Right hindlimb (tissue), 1 donor: ENCODE data around the gene STARD10.

Experiments
- DNase-seq: peaks from one replicate; pipeline ENCODE4 v3.0.0-alpha.2; 2018

The STARD10 gene

GRCh38 chr11:72723508-72723907, 70.3 kb downstream of the STARD10 start:
- no peak for DNase-seq

DNA sequence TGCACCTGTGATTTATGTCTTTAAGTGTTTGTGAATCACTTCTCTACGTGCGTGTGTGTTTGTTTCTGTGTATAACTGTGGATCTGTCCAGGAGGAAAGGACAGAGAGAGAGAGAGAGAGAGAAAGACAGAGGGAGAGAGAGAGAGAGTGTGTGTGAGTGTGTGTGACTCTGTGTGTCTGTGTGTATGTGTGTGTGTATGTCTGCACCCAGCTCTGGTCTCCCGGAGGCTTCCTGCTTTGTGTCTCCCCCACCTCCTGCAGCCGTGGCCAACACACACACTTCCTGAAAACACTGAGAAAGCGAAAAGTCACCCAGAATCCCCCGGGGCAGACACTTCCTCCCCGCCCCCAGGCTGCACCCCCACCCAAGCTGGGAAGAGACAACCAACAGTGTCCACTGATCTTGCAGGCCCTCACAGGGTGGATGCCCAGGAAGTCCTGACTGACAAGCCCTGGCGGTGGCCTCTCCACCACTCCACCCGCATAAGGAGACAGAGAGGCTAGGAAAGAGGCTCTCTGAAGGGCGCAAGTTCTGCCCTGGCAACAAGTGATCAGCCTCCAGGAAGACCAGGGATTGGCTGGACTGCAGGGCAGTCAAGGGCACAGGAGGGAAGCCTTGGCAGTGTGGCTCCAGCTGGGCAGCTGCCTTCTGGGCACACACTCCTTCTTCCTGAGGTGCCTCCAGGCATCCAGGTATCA, 71.6 kb downstream of the STARD10 start:
- peak; percentile 93 for DNase-seq

DNA sequence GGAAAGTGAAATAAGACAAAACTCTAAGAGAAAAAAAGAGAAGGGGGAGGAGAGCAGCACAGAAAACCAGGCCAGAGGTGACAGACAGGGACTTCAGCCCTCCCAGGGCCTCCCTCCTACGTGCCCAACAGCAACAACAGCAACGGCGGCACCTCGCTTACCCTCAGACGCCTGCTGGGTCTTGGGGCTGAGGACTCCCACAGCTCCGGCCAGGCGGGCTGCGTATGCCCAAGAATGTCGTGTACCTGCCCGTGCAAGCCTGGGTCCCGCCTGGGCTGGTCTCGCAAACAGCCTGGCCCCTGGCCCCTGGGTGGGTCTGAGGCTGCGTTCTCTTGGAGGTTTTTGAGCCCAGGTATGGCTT, 72.2 kb downstream of the STARD10 start:
- DNase-seq: no peak

DNA sequence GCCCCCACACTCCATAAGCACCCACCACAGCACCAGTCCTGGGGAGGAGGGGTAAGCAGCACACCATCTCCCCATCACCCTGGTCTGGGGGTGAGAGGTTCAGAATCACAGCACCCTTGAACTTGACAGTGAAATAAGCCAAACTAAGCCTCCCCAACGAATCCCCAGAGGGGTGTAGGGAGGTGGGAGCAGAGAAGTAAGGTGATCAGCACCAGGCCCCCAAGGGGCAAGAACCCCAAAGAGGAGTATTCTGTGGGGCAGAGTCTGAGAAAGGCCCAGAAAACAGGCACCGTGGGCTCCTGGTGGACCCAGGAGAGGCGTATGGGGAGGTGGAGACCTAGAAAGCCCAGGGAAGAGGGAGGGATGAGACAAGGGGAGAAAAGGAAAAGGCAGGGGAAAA, 72.6 kb downstream of the STARD10 start:
- DNase-seq: no peak

DNA sequence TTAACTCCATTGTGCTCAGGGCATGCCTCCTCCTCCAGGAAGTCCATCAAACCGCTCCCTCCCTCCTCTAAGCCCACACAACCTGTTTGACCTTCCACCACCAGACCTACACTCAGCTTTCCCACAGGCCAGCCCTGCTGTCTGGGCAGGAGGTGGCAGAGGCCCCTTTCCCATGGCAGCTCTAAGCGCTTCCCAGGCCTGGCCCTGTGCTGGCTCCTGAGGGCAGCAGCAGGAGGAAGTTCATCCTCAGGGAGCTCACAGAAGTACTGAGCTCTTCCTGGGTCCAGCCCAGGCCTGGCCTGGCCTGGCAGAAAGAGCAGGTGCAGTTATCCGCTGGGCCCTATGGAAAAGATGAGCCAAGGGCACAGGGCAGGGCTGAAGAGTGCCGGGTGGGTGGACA, 73.1 kb downstream of the STARD10 start:
- DNase-seq: no peak

- DNase-seq: no peak
Measured at GRCh38 chr11:72720047-72720446, 73.8 kb downstream of the STARD10 start.

- DNase-seq: no peak
Measured at GRCh38 chr11:72719551-72719950, 74.3 kb downstream of the STARD10 start.

GRCh38 chr11:72719144-72719543, 74.7 kb downstream of the STARD10 start:
- DNase-seq: no peak

- DNase-seq: no peak
Measured at GRCh38 chr11:72718101-72718501, 75.7 kb downstream of the STARD10 start.

DNA sequence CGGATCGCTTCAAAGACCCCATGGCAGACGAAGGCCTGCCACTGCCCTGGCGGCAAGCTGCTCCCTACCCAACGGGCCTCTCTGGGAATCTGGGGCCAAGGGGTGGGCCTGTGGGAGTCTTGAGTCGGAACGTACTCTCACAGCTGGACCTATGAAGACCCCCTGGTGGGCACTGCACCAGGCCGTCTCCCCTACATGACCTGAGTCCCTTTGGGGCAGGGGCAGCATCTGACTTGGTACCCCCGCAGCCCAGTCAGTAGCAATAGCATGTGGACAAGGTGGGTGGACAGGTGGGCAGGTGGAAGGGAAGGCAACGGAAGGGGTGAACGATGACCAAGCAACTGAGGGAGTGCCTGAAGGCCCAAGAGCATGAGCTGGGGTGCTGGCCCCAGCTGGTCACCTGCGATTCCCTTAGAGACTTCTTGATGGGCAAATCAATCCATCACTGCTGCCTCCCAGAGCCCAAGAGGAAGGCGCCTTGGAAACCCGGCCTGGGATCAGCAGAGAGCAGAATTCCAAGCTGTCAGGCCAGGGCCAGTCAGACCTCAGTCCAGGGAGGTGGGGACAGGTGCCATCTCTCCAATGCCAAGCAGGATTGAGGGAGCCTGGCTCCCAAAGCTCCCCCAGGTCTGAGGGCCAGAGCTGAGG, 76.9 kb downstream of the STARD10 start:
- DNase-seq: no peak

DNA sequence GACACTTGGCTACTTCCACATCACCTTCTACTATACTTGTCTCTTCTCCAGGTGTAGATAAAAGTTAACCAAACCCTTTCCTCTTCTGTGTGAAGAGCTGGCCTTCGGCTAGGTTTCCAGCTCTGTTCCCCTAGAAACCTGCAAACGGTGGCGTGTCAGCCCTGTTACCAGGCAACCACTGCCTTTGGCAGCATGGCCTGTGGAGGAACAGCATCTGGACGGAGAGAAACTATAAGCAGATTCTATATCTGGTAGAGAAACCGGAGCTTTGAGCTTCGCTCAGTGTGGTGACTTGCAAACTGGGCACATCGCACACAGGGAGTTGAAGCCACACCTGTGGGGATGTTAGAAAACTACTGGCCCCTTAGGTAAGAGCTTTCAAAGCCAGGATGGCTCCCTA, 77.6 kb downstream of the STARD10 start:
- DNase-seq: peak; percentile 86

DNA sequence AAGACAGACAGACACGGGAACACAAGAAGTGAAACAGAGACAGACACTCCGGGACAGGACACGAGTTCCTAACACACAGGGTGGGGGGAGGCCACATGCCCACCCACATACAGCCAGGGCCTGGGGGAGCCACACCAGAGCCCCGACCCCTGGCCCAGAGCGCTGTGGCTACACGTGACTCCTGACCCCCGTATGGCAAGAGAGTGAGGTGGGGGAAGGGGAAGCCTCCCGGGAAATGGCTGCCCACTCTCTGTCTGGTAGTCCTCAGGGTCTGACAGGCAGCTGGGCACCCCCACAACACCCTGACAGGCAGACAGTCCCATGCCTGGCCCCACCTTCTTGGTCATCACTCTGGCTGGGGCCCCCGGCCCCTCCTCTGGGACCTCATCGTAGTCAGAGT, 81.0 kb downstream of the STARD10 start:
- DNase-seq: no peak

- peak; percentile 69 for DNase-seq
Measured at GRCh38 chr11:72712168-72712751, 81.6 kb downstream of the STARD10 start.

- DNase-seq: no peak
Measured at GRCh38 chr11:72711141-72711540, 82.7 kb downstream of the STARD10 start.

GRCh38 chr11:72710278-72710677, 83.6 kb downstream of the STARD10 start:
- DNase-seq: no peak

GRCh38 chr11:72709478-72710238, 84.2 kb downstream of the STARD10 start:
- no peak for DNase-seq

GRCh38 chr11:72707032-72707431, 86.8 kb downstream of the STARD10 start:
- no peak for DNase-seq

GRCh38 chr11:72706579-72706978, 87.3 kb downstream of the STARD10 start:
- no peak for DNase-seq

GRCh38 chr11:72705442-72706365, 88.1 kb downstream of the STARD10 start:
- DNase-seq: no peak

- no peak for DNase-seq
Measured at GRCh38 chr11:72704783-72705265, 89.0 kb downstream of the STARD10 start.
